ENCODE data around the gene AOPEP.

The AOPEP gene

GRCh38 chr9:95090023-95090791 is 363.7 kb downstream of the AOPEP start:
- no peak for DNase-seq

GRCh38 chr9:95090871-95091577 is 364.5 kb downstream of the AOPEP start:
- DNase-seq = no peak

GRCh38 chr9:95091601-95092261 is 365.2 kb downstream of the AOPEP start:
- DNase-seq = no peak

DNA sequence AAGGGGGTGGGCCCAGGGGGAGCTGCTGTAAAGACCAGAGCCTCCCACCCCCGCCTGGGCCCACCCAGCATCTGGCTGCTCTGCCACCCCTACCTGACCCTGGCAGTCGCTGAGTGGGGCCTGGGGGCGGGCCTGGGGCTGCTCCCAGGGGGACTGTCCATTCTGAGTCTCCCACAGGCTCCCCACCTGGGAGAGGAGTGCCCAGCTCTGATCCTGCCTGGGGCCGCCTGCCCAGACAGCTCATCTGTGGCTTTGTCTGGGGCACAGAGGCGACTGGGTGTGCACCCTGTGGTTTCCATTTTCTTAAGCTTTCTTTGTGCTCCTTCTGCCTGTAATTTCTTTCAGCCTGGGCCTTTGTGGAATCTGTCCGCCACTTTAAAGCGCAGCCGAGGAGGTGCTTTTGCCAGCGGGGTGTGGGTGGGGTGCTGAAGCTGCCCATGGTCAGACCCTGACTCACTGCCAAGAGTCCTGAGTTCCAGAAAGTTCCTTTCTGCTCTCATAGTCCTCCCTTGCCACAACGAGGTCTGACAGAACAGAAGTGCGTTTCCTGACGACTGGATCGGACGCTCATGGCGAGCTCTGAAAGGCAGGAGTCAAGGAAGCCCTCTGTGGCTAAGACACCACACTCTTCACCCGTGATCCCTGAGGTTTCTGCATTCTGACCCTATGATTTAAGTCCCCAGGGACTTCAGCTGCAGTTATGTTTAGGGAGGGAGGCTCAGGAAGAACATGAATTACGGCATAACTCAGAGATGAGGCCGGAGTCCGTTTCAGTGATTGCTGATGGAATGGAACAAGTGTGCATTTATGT is 366.0 kb downstream of the AOPEP start:
- DNase-seq = peak in 1 of 2 experiments; percentile 17

GRCh38 chr9:95093586-95093985 is 367.1 kb downstream of the AOPEP start:
- no peak for DNase-seq

GRCh38 chr9:95094002-95094401 is 367.5 kb downstream of the AOPEP start:
- no peak for DNase-seq

GRCh38 chr9:95095641-95096355 is 369.3 kb downstream of the AOPEP start:
- no peak for DNase-seq

GRCh38 chr9:95096381-95096780 is 369.9 kb downstream of the AOPEP start:
- DNase-seq = no peak

- DNase-seq = no peak
Measured at GRCh38 chr9:95096807-95097206, 370.3 kb downstream of the AOPEP start.

GRCh38 chr9:95097279-95097678 is 370.8 kb downstream of the AOPEP start:
- DNase-seq = no peak

- DNase-seq = no peak
Measured at GRCh38 chr9:95098391-95098921, 372.0 kb downstream of the AOPEP start.

DNA sequence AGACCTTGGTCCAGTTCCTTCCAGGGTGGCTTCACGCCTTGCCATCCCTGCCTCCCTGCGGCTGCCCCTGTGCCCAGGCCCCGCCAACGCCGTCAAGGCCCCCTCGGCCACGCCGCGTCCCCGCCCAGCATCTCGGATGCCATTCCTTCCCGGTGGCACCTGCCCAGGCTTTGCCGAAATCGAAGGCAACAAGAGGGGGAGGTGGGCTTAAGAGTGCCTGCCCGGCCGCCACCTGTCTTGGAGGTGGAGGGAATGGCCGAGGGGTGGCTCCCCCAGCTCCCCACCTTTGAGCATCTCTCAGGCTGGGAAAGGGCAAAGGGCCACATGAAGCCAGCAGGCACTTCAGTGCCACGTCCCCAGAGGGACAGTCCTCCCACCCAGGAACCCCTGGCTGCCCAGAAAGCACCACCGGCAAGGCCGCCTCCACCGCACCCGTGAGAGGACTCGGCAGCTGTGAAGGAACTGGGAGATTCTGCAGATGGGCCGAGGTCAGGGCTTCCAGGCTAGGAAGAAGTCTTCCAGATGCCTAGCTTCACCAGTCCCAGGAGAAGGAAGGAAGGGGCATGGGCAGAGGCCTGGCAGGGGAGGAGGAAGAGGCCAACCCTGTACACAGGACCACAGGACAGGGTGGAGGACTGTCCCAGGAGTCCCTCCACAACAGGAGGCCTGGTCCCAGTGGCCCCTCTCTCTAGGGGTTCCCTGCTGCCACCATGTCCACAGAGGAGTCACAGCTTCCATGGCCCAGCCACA is 373.0 kb downstream of the AOPEP start:
- no peak for DNase-seq

DNA sequence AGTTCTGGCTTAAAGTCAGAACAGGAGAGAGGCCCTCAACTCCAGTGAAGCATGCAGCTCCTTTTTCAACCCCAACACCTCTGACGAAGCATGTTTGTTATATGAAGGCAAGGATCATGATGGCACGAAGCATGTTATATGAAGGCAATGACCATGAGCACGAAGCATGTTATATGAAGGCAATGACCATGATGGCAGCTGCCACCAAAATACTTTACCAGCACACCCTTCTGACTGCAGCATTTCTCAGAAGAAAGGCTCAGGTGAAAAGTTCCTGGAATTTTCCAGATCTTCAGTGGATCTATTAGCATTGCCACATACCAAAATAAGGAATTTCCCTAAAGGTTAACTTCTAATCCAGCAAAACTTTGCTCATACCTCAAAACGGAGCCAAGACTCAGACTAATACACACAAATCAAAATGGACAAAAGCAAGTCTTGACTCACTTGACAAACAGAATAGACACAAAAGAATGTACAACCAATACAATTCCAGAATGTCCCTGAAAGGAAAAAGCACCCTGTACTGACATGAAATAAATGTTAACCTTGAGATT is 373.6 kb downstream of the AOPEP start:
- no peak for DNase-seq

- DNase-seq = no peak
Measured at GRCh38 chr9:95101326-95101725, 374.8 kb downstream of the AOPEP start.

- no peak for DNase-seq
Measured at GRCh38 chr9:95102001-95102433, 375.5 kb downstream of the AOPEP start.

- no peak for DNase-seq
Measured at GRCh38 chr9:95102572-95102971, 376.1 kb downstream of the AOPEP start.

DNA sequence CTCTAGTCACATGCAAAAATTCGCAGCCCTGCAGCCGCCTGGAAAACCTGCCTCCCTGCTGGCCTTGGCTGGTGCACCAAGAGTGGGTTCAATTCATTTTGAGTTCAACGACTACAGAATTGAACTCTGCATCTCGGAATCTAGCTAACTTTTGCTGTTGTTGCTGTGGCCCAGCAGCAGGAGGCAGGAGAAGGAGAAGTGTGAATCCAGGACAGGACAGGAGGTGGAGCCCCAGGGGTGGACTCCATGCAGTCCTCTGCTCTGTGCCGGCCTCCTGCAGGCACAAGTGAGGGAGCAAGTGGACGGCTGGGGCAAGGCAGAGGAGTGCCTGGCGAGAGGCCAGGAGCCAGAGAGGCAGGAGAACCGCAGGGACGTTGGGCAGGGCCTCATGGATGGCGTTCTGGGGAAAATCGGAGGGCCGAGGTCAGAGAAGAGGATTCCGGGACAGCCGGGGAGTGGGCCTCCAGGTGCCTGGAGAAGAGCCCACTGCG is 376.8 kb downstream of the AOPEP start:
- no peak for DNase-seq

- no peak for DNase-seq
Measured at GRCh38 chr9:95103871-95104580, 377.5 kb downstream of the AOPEP start.

- DNase-seq = no peak
Measured at GRCh38 chr9:95104581-95104960, 378.1 kb downstream of the AOPEP start.

- no peak for DNase-seq
Measured at GRCh38 chr9:95104980-95105379, 378.5 kb downstream of the AOPEP start.
